HG03432 (cell line): ENCODE measurements around the gene CPSF3.
"Not testable (repeated sequence)": the region's sequence is repeated elsewhere in the genome, so short reads cannot be mapped to it uniquely, and the experiment has no call there.

ENCODE experiments used
- ATAC-seq: cut with Tn5 transposase; IDR thresholded peaks from one replicate; pipeline ENCODE4 v1.9.1; 2021; ENCODE audit warnings: mild to moderate bottlenecking, moderate library complexity; ENCODE audit not compliant: unreplicated experiment

CPSF3 gene

DNA sequence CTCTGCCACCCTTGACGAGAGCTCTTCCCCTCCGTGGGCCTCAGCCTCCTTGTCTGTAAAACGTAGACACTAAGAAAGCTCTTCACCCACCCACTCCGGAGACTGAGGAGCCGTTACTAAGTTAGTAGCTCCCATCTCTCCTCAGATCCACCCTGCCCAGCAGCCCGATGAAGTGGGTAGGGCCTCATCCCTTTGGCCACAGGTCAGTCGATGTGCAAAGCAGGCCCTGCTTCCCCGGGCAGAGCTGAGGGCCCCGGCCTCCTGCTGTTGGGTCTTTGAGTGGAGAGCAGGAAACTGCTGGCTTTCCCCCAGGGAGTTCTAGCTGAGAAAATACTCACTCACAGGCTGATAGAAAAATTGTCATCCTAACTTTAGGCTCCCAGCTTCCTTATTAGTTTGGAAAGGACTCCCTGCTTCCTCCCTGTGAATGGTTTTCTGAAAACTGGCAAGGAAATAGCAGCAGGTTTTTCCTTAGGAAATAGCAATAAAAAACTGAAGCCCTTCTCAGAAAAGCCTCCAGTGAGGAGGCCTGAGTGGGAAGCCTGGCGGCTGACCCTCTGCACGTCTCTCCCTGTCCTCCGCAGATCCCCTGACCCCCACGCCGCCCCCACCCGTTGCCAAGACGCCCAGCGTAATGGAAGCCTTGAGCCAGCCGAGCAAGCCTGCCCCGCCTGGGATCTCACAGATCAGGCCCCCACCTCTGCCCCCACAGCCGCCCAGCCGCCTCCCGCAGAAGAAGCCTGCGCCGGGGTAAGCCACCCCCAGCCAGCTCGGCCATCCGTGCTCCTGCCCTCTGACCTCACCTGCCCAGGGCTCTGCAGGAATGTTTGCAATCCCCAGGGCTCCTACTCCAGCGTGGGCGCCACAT, 30.3 kb upstream of the CPSF3 start:
- no peak for ATAC-seq

DNA sequence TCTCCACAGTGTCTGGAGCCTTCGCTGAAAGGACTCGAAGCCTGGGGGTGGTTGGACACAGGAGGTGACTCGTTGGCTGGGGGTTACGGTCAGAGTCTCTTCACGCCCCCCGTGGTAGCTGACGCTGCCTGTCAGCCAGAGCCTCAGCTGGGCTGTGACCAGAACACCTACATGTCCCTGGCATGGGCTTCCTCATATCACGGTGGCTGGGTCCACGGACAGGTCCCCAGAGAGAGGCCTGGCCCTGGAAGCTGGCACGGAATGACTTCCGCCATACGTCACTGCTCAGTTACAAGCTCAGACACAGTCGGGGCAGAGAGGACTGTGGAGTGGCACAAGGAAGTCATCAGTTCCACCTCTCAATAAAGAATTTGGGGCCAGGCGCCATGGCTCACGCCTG, 28.6 kb upstream of the CPSF3 start:
- no peak for ATAC-seq

DNA sequence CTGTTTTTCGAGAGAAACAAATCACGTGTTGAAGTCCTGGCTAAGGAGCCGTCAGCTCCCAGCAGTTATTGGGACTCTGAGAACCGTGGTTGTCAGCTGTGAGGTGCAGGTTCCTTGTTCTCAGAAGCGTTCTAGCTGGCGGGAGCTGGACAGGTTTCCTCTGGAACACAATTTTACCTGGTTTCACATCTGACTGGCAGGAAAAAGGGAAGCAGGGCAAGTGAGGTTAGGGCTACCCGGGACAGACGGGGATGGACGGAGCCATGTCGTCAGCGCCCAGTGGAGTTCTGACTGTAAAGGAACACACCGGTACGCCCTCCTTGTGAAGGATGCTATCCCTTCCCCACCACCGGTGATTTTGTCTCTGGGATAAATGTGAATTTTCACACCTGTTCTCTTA, 26.3 kb upstream of the CPSF3 start:
- ATAC-seq = no peak

DNA sequence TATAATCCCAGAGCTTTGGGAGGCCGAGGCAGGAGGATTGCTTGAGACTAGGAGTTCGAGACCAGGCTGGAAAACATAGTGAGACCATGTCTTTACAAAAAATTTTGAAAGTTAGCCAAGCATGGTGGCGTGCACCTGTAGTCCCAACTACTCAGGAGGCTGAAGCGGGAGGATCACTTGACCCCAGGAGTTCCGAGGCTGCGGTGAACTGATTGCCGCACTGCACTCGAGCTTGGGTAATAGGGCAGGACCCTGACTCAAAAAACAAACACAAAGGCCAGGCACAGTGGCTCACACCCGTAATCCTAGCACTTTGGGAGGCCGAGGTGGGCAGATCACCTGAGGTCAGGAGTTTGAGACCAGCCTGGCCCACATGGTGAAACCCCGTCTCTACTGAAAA, 25.2 kb upstream of the CPSF3 start:
- not testable (repeated sequence) for ATAC-seq

DNA sequence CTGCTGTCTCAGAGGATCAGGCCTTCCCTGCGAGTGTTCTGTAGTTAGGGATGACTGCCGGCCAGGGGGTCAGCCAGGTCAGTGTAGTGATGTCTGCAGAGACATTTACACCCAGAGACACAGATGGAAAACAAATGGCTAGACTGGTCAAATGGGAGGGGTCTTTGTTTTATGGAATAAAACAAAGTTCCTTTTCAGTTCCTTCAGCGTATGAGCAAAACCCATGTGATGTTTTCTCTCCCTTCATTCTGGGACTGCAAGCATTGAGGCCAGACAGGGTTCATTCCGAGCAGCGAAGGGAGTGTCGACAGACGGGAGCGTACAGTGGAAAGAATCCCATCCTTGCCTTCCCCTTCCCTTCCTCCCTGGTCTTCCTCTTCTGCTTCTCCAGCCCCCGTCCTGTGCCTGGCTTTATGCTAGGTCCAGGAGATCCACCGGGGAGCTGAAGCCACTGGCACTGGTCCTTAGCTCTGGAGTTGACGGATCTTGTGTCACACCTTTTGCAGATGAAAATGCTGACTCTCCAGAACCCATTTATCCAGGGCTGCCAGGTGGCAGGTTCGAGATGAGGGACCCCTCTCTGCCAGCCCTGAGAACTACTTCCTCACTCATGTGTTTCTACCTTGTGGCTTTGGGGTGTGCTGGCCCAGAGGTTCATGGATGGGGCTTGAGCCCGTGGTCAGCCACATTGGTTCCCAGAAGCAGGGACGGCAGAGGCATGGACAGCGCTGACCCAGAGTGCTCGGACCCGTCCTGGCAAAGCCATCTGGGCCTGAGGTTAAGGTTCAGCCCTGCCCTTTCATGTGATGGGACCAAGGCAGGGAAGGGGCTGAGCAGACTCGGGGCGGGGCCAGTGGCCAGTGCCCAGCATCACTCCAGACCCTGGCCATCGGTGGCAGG, 24.3 kb upstream of the CPSF3 start:
- ATAC-seq = no peak

DNA sequence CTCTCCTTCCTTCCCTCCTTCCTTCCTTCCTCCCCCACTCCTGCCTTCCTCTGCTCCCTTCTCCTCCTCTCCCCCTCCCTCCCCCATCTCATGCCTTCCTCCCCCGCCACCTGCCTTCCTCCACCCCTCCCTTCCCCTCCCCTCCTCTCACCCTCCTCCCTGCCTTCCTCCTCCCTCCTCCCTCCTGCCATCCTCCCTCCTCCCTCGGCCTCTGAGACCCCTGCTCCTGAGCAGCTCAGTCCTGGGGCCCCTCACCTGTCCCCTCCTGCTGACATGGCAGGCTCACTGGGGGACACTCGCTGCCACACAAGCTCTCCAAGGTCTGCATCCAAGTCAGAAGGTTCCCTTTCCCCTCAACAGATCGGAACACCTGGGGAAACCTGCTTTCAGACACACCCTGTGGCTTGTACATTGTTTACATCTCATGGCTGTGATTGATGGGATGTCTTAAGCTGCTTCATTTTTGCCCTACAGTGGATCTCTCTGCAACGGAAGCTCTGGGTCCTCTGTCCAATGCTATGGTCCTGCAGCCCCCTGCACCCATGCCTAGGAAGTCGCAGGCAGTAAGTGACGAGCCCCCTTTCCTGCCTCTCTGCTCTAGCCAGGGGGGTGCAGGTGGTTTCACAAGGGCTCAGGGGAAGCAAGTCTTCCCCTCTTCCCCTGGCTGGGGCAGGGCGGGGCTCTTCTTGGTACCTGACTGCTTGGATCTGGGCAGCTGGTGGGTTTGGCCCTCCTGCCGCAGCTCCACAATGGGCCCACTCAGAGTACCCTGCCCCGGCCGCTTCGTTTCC, 23.0 kb upstream of the CPSF3 start:
- no peak for ATAC-seq

DNA sequence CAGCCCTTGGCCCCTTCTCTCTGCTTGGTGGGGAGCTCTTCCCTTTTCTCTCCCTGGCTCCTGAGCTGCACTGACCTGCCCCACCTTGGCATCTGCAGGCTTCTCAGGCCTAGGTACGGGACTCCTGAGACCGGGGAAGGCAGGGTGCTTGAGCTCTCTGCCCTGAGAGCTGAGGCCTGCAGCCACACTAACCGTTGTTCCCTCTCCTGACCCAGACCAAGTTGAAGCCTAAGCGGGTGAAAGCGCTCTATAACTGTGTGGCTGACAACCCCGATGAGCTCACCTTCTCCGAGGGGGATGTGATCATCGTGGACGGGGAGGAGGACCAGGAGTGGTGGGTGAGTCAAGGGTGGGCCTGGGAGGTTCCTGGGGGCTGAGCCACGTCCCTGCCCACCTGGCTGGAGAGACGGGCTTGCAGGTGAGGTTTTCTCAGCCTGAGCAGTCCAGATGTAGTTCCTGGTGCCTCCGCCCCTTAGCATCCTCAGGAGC, 22.4 kb upstream of the CPSF3 start:
- ATAC-seq = no peak

DNA sequence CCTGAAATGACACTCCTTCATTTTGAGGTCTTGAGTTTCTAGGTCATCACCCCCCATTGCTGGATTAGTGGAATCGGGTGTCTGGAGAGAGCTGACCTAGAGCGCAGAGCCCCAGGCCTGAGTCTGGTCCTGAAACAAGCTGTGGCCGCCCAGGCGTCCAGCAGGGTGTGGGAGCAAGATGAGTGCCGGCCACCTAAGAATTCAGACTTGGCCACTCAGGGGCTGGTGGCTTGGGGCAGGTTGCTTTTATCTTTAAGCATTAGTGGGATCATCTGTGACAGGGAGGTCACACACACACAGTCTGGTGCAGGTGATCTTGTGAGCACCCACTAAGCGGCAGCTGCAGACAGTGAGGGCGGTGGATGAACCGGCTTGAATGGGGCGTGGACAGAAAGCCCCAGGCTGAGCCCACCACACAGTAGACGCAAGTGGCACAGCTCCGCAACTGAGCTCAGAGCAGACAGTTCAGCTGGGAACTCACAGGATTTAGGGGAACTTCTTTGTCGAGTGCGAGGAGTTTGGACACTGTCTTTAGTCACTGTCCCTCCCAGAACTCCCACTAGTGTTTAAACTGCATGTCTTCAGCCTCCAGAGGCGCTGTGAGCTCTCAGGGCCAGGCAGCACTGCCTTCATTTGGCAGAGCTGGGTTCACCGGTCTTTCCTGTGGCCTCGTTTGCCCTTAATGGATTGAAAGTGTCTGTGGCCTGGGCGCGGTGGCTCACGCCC, 21.6 kb upstream of the CPSF3 start:
- ATAC-seq = no peak

DNA sequence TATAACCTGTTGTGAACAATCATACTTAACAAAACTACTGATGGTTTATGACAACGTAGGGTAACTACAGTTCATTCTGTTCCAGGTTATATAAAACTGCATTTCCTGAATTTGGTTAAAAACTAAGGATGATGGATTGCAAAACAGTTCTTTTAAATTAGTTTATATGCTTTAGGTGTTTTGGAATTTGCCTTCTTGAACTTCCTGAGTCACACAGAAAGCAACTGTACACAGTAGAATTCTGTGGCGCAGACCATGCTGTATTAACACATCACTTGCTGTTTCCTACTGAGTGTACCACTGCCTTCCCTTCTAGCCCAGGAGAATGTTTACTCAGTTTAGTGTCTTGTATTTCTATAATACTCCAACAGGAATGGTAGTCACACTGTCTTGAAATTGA, 19.5 kb upstream of the CPSF3 start:
- no peak for ATAC-seq

DNA sequence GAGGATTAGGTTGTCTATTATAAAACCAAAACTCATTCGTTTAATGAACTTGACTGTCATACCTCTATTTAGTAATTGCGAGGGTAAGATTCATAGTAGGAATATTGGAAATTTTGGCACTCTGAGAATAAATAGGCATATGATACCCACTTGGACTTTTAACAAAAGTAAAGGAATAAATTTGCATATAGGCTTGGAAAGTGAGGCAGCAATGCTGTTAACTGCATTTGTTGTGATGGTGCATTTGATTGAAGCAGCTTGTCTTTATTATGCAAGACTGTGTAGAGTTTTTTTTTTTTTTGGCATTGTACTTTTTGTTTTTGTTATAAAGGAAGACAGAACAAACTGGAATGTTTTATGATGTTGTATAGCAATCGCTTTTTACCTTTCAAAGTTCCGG, 19.0 kb upstream of the CPSF3 start:
- no peak for ATAC-seq

DNA sequence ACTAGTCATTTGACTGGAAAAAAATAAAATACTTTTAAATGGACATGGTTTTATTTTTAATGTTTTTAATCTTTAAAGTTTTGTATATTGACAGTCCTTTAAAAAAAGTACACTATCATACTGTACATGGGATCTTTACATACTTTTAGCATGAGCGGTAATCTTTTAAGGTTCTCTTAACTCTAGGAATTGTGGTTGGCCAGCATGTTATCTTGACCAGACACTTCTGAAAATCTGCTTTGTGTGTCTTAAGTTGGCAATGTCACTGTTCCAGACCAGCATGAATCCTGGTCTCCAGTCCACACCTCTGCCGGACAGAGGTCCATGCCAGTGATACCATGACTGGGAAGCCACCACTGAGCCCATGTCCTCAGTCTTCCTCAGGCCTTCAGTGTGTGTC, 17.8 kb upstream of the CPSF3 start:
- no peak for ATAC-seq

DNA sequence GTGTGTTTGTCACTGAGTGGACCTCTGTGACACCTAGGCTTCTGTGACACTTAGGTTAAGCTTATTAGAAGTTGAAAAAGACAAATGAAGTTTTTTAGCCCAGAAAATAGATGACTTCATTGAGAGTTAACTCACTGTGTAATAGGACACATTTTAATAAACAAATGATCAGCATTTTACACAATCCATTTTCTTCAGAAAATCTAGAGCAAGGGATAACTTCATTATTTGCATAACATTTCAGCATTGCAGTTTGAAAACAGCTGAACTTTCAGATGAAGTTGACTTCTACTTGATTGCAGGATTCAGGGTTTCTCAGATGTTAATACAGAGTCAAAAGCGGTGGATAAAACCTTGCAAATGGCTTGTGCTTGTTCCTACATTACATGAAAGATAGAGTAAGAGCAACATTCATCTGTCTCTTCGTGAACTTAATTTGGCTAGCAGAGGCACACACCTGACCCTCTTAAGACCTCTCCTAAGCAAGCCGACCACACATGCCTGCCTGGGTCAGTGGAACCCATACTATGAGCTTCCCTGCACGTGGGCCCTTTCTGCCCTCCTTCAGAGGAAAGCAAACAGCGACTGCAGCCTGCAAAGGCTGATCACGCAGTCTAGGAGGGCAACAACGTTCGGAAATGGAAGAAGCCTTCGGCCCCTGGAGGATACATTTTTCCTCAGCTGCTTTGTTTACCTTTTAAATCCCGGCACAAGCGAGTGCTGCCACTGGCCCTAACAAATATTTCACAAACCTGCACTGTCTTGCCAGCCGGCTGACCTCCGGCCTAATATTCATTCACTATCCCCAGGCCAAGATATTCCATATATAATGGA, 16.7 kb upstream of the CPSF3 start:
- ATAC-seq = no peak

DNA sequence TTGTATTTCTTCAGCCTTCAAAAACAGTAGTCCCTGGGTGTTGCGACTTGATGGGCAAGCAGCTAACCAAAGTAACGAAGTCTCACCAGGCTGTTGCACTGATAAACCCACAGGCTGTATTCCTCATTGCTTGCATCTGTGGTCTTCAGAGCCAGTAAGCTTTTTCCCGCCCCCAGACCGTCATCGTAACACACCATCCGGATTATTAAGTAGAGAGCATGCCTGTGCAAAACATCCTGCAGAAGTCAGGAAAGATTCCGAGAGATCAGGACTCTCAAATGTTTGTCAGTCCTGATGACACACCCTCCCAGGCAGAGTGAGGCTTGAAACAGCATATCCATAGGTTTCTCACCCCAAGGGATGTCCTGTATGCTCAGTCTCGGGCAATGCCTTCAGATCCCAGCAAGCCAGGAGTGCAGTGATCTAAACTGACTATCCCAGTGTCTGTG, 16.1 kb upstream of the CPSF3 start:
- no peak for ATAC-seq

DNA sequence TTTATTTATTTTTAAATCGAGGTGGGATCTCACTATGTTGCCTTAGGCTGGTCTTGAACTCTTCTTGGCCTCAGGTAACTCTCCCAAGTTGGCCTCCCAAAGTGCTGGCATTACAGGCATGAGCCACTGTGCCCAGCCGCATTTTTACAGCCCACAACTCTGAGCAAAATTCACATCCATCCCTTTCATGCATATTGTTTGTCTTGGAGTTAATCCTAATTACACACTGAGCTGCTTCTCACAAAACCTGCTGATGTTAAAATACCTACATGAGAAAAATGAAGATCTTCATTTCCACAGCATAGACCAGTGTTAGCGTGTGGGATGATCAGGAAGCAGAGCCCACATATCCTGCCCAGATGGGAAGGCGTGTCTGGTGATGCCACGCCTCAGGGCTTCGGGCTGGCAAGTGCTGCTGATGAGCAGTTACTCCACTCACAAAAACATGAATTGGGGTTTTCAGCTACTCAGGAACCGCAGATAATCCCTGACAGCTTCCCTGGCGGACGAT, 14.8 kb upstream of the CPSF3 start:
- ATAC-seq = no peak

DNA sequence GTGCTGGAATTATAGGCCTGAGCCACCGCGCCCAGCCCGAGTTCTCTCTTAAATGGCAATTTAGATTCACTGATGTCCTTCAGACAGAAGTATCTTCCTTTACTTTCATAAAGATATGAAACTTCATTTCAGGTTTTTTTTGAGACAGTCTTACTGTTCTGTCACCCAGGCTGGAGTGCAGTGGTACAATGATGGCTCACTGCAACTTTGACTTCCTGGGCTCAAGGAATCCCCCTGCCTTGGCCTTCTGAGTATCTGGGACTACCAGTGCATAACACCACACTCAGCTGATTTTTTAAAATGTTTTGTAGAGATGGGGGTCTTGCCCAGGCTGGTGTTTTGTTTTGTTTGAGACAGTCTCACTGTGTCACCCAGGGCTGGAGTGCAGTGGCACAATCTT, 13.3 kb upstream of the CPSF3 start:
- ATAC-seq = no peak

DNA sequence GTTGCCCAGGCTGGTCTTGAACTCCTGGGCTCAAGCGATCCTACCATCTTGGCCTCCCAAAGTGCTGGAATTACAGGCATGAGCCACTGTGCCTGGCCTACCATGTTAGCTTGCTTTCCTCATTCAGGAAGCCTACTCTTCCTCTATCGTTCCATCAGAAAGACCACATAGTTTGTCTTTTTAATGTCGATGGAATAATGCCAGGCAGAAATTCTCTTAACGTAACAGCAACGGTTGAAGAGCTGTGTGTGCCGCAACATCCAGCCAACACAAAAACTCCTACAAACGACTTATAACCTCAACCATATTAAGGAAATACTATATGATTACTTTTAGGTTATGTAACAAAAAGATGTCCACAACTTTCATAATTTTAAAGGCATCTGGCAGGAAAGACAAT, 10.7 kb upstream of the CPSF3 start:
- ATAC-seq = no peak

DNA sequence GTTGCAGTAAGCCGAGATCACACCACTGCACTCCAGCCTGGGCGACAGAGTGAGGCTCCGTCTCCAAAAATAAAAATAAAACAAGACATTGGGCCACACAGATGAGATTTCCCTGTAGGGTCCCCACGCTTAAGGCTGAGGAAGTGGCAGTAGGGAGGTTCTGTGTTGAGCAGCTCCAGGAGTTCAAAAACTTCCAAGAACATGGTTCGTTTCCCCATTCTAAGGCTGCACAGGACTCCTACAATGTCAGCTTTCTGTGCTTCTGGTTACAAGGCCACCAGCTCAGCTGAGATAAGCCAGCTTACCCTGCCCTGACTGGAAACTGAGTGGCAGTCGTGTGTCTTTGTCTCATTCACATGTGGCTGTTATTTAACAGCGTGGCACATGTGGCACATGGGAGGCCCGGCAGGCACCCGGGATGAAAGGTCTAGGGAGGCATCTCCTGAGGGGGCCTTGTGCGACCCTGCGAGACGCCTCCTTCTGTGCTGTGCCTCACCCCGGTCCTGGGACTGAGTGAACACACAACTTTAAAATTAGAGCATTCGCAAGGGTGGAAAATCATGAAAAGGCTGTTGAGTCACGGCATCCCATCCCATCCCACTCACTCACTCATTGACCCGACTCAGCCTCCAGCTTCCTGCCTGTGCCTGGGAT, 7.8 kb upstream of the CPSF3 start:
- no peak for ATAC-seq

DNA sequence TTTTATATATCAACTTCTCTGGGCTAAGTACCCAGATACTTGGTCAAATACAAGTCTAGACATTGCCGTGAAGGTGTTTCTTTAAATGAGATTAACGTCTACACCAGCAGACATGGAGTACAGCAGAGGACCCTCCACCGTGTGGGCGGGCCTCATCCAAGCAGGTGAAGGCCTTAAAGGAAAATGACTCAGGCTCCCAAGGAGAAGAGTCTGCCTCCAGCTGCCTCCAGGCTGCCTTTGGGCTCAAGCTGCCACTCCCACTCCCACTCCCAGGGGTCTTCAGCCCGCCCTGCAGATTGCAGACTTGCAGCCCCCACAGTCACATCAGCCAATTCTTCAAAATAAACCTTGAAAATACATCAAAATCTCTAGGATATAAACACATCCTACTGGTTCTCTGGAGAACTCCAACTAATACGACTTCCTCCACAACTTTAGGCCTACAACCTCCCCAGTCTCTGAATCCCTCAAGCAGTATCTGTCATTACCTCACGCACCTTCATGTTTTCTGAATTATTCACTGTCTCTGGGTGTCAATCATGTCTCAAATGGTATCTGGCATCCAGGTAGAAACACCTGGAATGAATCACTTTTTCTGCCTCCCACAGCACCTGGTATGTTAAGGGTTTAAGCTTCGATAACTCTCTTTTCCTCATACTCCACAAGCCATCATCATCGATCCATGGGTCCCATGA, 7.0 kb upstream of the CPSF3 start:
- ATAC-seq = no peak
